HepG2 (cell line): ENCODE measurements around the gene FAM177B. TPM values are rescaled to one million over a fixed set of nuclear protein-coding genes. Genes with fewer than 3 reads are reported as not detected.

Source experiments
- ARID5B ChIP-seq: IDR thresholded peaks from 2 replicates; pipeline ENCODE4 v1.4.0; 2020; ENCODE audit warnings: mild to moderate bottlenecking, missing genetic modification reagents
- BRD4 ChIP-seq: sonication (generic); formaldehyde crosslinking; IDR thresholded peaks from 2 replicates; pipeline ENCODE4 v1.4.0; 2020; ENCODE audit warnings: missing genetic modification reagents
- CEBPB ChIP-seq: IDR thresholded peaks from 2 replicates; pipeline ENCODE4 v1.6.1; 2011; ENCODE audit warnings: low read depth, low read length, improper control_type of control experiment, borderline replicate concordance
- E2F2 ChIP-seq: sonication (generic); formaldehyde crosslinking; IDR thresholded peaks from 2 replicates; pipeline ENCODE4 v1.4.0; 2020; ENCODE audit warnings: missing genetic modification reagents, borderline replicate concordance
- ELF1 ChIP-seq: sonication (generic); formaldehyde crosslinking; IDR thresholded peaks from 2 replicates; pipeline ENCODE4 v1.4.0; 2020; ENCODE audit warnings: missing genetic modification reagents
- GMEB2 ChIP-seq: IDR thresholded peaks from 2 replicates; pipeline ENCODE4 v1.6.1; 2016; ENCODE audit warnings: missing biosample characterization, missing genetic modification reagents, low read depth
- HOXA3 ChIP-seq: sonication (generic); formaldehyde crosslinking; IDR thresholded peaks from 2 replicates; pipeline ENCODE4 v1.5.0; 2020; ENCODE audit warnings: missing genetic modification reagents
- POGK ChIP-seq: sonication (generic); formaldehyde crosslinking; conservative IDR thresholded peaks from 2 replicates; pipeline ENCODE4 v1.8.0; 2022; ENCODE audit warnings: mild to moderate bottlenecking, moderate library complexity, missing genetic modification reagents
- REL ChIP-seq: sonication (generic); formaldehyde crosslinking; conservative IDR thresholded peaks from 2 replicates; pipeline ENCODE4 v1.8.0; 2022; ENCODE audit warnings: mild to moderate bottlenecking, missing genetic modification reagents, moderate library complexity
- RNF219 ChIP-seq: sonication (generic); formaldehyde crosslinking; IDR thresholded peaks from 2 replicates; pipeline ENCODE4 v1.5.0; 2020; ENCODE audit warnings: mild to moderate bottlenecking, missing genetic modification reagents
- SOX13 ChIP-seq, 3 experiments: fragments of 450-650 bp in 1 of 3; sonication (generic) in 1 of 3; formaldehyde crosslinking in 1 of 3; IDR thresholded peaks in 2 of 3; conservative IDR thresholded peaks in 1 of 3; 2 replicates each; pipeline versions ENCODE4 v1.5.0 to v1.6.1; 2016 to 2020; ENCODE audit warnings: antibody characterized with exemption in 1 of 3, mild to moderate bottlenecking in 1 of 3, missing compliant biosample characterization in 1 of 3, missing genetic modification reagents in 1 of 3, moderate library complexity in 1 of 3
- SP140L ChIP-seq: sonication (generic); formaldehyde crosslinking; IDR thresholded peaks from 2 replicates; pipeline ENCODE4 v1.4.0; 2020; ENCODE audit warnings: missing genetic modification reagents, borderline replicate concordance
- SP4 ChIP-seq: sonication (generic); formaldehyde crosslinking; IDR thresholded peaks from 2 replicates; pipeline ENCODE4 v1.8.1; 2023; ENCODE audit warnings: mild to moderate bottlenecking, missing genetic modification reagents
- SRF ChIP-seq: IDR thresholded peaks from 2 replicates; pipeline ENCODE4 v1.6.1; 2011; ENCODE audit warnings: mild to moderate bottlenecking, low read depth, low read length, moderate library complexity
- U2AF1 ChIP-seq: fragments of 200-400 bp; formaldehyde crosslinking; optimal IDR thresholded peaks from 2 replicates; pipeline ENCODE3; 2017; ENCODE audit warnings: mild to moderate bottlenecking, low read depth, low read length
- ZNF138 ChIP-seq: sonication (generic); formaldehyde crosslinking; IDR thresholded peaks from 2 replicates; pipeline ENCODE4 v1.5.0; 2020; ENCODE audit warnings: mild to moderate bottlenecking, low read depth, missing genetic modification reagents
- polyA plus RNA-seq, 8 experiments: library from polyadenylated mRNA; depleted of rRNA in 3 of 8; stranded (reverse) in 7 of 8; unstranded in 1 of 8; fragments of >200 nt; fragmentation: Illumina TruSeq in 4 of 8; extraction: Trizol in 4 of 8; gene quantifications; 2 replicates each; pipeline versions ENCODE4 v1.2.1 to v1.2.3, GENCODE V29; 2011 to 2016; ENCODE audit warnings: low read depth in 4 of 8, missing spikeins in 1 of 8, mixed read lengths in 1 of 8; ENCODE audit not compliant: insufficient read depth in 1 of 8
- total RNA-seq, 5 experiments: library from RNA; depleted of rRNA; stranded (reverse); fragments of >200 nt; fragmentation: Illumina TruSeq; extraction: Trizol; gene quantifications; 2 replicates each; pipeline ENCODE4 v1.2.3, GENCODE V29; 2016; ENCODE audit warnings: low read depth in 1 of 5

FAM177B gene
- total and polyA plus RNA-seq, 2 of the 13 experiments (the other 11 are each of a cell fraction or from before 2014, with no cell fraction given), result 0.05 TPM; not detected in 1

GRCh38 chr1:222712253-222713090 lies 24.5 kb upstream of the FAM177B start, which contains the start of the genes AIDA and BROX (continued):
- TF ChIP-seq CEBPB (peak; percentile 26; the same call in 1 of the 2 replicates), GMEB2 (CRISPR knock-in tag) (no peak), POGK (CRISPR knock-in tag) (no peak), E2F2 (CRISPR knock-in tag) (no peak), REL (peak; percentile 12; the same call in 1 of the 2 replicates), SOX13 (IDR thresholded peaks at IDR 0.05) (peak; percentile 66; the same call in 1 of the 2 replicates), SOX13 (CRISPR knock-in tag; conservative IDR thresholded peaks at IDR 0.05 in 1 of 2, IDR thresholded peaks at IDR 0.05 in 1 of 2) (no peak; a peak in 1 of 4 replicates), U2AF1 (no peak), SRF (0 out of 2 replicates have a peak, but pooled peaks have one; percentile 15), SP4 (CRISPR knock-in tag) (peak; percentile 83), ELF1 (peak; percentile 99), ARID5B (peak; percentile 25; the same call in 1 of the 2 replicates), RNF219 (CRISPR knock-in tag) (0 out of 2 replicates have a peak, but pooled peaks have one; percentile 70), ZNF138 (no peak), HOXA3 (CRISPR knock-in tag) (peak; percentile 98), BRD4 (CRISPR knock-in tag) (0 out of 2 replicates have a peak, but pooled peaks have one; percentile 42), SP140L (peak; percentile 37; the same call in 1 of the 2 replicates)
